Activated CD8-positive, alpha-beta memory T cell treated with anti-CD3 and anti-CD28 coated beads, Interleukin-2, amount 50 U/mL, for 24 hours (primary cell): ENCODE results near the gene CD4.
"Not testable (repeated sequence)": the region's sequence is repeated elsewhere in the genome, so short reads cannot be mapped to it uniquely, and the experiment has no call there.

Experiments
- DNase-seq: peaks from one replicate; pipeline ENCODE4 v3.0.0-alpha.2; 2020; ENCODE audit errors: extremely low read depth

CD4 gene

GRCh38 chr12:6868211-6869048 lies 79.1 kb downstream of the CD4 start:
- no peak for DNase-seq

GRCh38 chr12:6869049-6870021 lies 80.0 kb downstream of the CD4 start:
- no peak for DNase-seq

GRCh38 chr12:6870304-6870703 lies 81.0 kb downstream of the CD4 start:
- not testable (repeated sequence) for DNase-seq
